Hematopoietic multipotent progenitor cell treated with erythropoietin and hydrocortisone succinate and interleukin-3 and kit ligand, for 17 days (in vitro differentiated cells): ENCODE data around the gene ST3GAL3.

Experiments used
- DNase-seq: peaks from one replicate; pipeline ENCODE4 v3.0.0-alpha.2; 2015; ENCODE audit warnings: low spot score

ST3GAL3 gene, protein sequence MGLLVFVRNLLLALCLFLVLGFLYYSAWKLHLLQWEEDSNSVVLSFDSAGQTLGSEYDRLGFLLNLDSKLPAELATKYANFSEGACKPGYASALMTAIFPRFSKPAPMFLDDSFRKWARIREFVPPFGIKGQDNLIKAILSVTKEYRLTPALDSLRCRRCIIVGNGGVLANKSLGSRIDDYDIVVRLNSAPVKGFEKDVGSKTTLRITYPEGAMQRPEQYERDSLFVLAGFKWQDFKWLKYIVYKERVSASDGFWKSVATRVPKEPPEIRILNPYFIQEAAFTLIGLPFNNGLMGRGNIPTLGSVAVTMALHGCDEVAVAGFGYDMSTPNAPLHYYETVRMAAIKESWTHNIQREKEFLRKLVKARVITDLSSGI

GRCh38 chr1:43707190-43708001, at the start of gene ST3GAL3:
TSS of gene ST3GAL3 (plus strand) at chr1:43707536. CDS start at chr1:43736263, 28,727 bp downstream.
- DNase-seq, result peak; percentile 85

GRCh38 chr1:43659212-43660166, 47.8 kb upstream of the ST3GAL3 start:
- DNase-seq, result no peak

DNA sequence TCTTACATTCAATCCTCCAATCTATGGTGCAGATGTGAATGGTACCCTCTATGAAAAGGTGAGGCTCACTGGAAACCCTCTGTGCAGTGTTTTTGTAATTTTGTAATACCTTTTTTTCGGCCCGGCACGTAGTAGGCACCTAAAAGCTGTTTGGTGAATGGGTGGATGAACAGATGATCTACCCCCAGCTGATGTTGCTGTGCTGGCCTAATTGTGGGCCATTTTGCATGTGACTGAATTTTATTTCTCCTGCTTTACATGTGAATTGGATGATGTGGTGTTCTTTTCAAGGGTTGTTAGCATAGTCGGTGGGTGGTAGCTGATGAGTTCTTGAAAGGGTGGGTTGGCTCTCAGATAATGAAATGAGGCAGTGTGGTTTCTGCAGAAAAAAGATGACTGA, 47.0 kb upstream of the ST3GAL3 start:
- DNase-seq, result no peak

DNA sequence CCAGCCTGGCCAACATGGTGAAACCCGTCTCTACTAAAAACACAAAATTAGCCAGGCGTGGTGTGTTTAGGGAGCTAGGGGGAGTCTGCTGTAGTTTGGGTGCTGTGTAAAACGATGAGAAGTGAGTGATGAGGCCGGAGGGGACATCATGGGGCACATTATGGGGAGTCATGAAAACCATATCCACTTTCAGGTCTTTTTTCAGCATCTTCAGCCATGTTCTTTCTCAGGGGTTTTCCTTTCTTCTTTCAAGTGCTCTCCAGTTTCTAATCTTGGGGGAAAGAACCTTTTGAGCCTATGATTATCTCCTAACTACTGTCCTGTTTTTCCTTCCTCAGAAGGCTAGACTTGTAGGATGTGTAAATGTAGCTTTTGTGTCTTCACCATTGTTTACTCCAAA, 43.0 kb upstream of the ST3GAL3 start:
- no peak for DNase-seq

- no peak for DNase-seq
Measured at GRCh38 chr1:43666608-43667007, 40.7 kb upstream of the ST3GAL3 start.

DNA sequence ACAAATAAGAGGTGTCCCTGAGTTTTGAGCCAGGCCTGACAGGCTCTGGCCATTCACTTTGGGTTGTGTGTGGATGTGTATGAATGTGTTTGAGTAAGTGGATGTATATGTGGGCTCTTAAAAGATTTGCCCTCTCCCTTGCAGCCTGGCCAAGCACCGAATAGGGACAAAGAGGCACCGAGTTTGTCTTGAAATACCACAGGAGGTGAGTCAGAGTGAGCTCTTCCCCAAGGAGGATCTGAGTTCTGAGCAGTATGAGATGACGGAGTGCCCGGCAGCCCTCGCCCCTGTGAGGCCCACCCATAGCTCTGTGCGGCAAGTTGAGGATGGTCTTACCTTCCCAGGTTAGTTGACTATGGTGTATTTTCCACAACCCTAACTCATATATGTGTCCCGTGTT, 38.4 kb upstream of the ST3GAL3 start:
- DNase-seq, result no peak

DNA sequence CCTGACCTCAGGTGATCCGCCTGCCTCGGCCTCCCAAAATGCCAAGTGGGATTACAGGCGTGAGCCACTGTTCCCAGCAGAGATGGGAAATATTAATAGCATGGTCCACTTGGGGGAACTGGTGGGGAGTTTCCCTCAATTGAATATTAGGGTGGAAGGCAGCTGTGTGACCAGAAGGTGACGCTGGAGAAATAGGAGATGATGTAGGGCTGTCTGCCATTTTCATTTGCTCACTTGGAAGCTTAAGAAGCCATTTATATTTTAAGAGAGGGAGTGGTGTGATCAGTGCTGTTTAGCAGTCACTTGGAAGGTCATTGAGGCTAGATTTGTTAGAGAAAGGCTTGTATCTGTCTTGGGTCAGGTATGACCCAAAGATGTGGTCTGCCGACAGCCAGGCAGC, 37.5 kb upstream of the ST3GAL3 start:
- no peak for DNase-seq

GRCh38 chr1:43671193-43671592, 36.1 kb upstream of the ST3GAL3 start:
- DNase-seq, result no peak

GRCh38 chr1:43671626-43672330, 35.6 kb upstream of the ST3GAL3 start:
- no peak for DNase-seq

- no peak for DNase-seq
Measured at GRCh38 chr1:43673261-43673660, 34.1 kb upstream of the ST3GAL3 start.

GRCh38 chr1:43678940-43679339, 28.4 kb upstream of the ST3GAL3 start:
- DNase-seq, result no peak

GRCh38 chr1:43683560-43683959, 23.8 kb upstream of the ST3GAL3 start:
- DNase-seq, result no peak

DNA sequence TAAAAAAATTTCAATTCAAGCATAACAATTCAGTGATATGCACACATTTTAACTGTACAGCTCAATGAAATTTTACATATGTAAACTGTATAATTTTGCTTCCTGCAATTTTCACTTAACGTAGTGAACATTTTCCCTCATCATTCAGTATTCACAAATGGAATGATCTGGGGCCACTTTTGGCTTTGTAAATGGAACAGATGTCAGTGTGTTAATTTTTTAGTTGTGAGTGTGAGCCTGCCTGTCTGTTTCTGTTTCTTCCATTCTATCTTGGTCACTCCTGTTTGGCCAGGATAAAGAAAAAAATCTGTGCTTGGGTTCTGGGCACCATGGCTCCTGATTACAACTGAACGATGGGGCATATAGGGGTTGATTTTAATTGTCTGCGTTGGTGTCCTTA, 20.5 kb upstream of the ST3GAL3 start:
- no peak for DNase-seq

DNA sequence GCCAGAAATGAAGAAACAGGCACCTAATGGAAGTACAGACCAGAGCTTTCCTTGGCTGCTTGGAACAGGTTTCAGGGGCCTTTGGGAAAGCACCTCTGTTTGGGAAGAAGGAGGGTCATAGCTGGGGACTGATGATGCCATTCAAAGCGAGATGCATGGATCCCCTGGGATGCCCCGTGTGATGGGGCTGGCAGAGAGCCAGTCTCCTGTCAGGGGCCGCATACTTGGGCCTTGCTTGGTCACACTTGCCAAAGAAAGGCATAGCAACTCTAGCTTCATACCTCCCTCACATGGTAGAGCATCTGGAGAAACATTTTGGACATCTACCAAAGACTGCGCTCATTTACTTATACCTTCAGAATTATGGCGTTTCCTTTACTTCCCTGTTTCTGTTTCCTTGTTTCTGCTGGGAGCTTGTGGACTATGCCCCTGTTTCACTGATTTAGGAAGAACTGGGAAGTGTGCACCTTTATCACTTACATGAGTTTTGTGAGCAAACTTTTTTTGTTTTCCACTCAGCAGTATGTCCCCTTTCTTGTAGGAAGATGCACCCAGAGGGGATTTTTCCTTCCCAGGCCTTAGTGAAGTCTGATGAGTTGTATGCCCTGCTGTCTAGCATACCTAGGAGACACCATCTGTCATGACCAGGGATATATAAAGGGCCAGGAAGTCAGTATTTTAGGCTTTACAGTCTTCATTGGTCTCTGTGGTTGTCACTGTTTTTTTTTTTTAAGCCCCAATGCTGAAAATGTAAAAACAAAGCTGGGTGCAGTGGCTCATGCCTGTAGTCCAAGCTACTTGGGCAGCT, 19.8 kb upstream of the ST3GAL3 start:
- no peak for DNase-seq

DNA sequence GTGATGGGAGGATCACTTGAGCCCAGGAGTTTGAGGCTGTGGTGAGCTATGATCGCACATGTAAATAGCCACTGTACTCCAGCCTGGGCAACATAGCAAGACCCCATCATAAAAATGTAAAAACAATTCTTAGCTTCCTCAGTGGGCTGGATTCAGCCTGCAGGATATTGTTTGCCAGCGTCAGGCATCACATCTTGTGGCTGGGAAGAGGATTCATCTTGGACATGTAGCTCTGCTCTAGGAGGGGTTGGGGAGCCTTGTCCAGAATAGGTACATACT, 19.3 kb upstream of the ST3GAL3 start:
- DNase-seq, result no peak

GRCh38 chr1:43688594-43689000, 18.7 kb upstream of the ST3GAL3 start:
- DNase-seq, result no peak

- DNase-seq, result no peak
Measured at GRCh38 chr1:43689289-43689688, 18.0 kb upstream of the ST3GAL3 start.

DNA sequence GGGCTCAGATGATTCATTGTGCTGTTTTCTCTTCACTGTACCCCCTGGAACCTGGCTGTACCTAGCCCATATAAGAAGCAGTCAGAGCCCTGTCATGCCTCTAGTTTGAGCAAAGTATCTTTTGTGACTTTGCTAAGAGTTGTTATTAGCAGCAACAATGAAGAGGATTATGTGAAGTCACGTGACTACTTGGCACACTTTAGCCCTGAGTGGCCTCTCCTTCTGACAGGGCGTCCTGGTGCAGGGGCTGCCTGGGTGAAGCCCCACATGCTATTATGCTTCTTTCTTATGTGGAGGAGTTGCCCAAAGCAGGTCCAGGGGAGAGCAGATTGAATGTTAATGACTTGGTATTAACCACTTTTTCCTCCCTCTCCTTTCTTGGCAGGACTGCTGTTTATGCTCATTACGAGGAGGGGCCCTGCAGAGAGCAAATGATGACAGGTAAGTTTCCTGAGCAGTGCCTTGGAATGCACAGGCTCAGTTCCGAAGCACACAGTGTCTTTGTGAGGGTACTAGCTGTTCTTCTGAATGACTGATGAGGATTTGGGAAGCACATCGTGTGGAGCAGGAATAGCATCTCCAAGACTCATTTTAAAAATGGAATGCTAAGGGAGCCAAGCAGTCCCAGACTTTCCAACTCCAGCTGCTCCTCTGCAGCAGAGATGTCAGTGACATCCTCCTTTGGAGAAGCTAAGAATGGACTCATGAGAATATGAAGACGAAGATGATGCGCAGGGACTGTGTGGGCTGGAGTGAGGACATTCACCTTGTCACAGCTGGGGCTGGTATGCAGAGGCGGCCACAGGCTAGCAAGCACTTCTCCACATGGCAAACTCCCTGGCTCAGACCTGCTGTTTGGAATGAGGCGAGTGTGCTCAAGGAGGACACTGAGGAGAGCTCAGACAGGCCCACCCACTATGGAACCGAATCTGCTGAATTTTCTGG, 15.2 kb upstream of the ST3GAL3 start:
- DNase-seq, result no peak

DNA sequence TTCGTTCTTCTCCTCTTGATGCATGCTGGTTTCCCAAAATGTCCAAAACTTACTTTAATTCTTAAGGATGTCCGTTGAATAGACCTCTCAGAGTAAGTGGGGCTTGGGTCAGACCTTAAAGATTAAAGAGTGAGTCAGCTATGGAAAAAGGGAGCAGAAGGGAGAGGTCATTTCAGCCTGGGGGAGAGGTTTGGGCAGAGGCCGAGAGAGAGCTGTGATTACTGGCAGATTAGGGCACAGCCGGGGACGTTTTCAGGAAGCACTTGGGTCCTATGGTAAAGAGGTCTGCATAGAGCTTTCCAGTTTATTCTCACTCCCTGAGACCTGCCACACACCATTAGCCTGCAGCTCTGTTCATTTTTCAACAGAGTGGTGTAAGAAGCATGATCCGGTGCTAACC, 14.0 kb upstream of the ST3GAL3 start:
- DNase-seq, result no peak

DNA sequence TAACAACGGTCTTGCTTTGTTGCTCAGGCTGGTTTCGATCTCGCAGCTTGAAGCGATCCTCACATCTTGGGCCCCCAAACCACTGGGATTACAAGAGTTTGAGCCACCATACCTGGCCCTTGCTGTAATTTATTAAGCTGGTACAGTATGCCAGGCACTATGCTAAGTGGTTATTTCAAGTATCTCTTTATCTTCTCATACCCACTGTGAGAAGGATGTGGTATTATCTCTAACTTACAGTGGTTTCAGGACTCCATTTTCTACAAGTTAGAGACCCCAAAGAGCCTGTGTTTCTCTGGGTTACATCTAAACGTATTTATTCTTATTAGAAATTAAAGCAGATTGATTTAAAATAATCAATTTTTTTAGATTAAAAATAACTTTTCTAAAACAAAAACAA, 8.1 kb upstream of the ST3GAL3 start:
- no peak for DNase-seq
